NCI-H1048 (cell line): ENCODE results near the gene ARSB.
A peak's percentile ranks its signal among the peaks of the same experiment; 100 is the strongest.

Experiments
- DNase-seq: peaks from one replicate; lab custom pipeline; 2025; lab: John Stamatoyannopoulos, UW

The ARSB gene

DNA sequence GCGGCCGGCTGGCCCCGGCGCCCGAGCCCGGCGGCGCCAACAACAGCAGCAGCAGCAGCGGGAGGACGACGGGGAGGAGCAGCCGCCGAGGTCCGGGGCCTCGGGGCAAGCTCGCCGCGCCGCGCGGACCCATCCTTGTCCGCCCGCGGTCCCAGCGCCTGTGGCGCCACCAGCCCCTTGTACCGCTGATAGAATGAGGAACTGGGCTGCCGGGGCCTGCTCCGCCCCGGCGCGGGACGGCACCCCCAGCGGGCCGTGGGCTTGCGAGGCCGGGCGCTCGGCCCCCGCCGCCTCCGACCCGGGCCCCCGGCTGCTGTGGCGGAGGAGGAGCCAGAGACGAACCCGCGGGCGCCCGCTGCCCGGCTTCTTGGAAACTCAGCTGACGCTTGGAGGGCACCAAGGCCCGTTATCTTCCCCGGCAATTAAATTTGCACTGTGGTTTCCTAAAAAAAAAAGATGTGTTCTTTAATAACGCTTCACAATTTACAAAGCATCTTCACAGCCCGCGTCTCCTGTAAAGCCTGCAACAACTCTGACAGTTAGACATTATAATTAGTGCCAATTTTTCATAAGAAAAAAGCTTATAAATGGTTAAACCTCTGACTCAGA lies at the start of gene ARSB:
TSS of gene ARSB (minus strand) at position 195 of the 609 bp plus-strand sequence. CDS start at position 133, 62 bp downstream.
- DNase-seq: no peak

DNA sequence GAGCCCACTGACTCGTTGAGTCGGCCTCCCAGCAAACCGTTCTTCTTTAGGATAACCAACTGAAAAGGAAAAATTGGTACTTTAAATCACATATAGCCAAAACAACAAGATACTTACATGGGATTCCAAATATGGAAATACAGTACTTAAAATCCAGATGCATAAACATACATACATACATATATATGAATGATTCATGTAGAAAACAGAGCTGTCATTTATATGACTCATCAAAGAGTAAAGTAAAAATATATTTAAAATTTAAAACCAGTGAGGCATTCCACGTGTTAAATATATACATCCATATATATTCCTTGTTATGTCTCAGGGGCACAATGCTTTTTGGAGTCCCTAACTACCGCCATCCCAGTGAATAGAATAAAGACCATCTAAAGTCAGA lies 47.7 kb upstream of the ARSB start:
- DNase-seq: no peak

DNA sequence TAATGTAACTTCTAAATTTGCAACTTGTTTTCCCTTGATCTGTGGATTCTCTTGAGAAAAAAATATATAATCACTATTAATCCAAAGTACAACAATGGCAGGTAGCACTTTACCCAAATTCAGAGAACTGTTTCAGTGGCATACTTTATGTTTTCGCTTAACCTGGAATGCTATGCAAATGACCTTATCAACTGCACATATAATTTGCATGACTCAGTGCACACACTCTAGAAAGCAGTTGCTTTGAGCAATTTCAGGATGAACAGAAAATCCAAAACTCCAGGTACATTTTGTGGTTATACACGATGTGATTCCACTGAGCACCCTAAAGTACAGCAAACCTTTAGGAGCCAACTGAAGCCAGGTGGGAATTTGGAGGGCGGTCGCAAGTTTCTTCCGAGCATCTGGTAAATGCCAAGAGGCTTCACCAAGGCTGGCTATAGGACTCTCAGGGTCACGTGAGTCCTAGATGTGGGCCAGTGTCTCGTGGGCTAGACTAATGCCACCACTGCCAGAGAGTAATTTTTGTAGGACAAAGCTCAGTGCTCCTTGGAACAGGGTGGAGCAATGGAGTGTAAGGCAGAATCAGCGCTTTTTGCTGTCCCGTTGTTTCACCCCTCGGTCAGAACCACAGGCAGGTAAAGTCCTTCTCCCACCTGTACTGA lies 47.1 kb upstream of the ARSB start:
- DNase-seq: peak; percentile 48

DNA sequence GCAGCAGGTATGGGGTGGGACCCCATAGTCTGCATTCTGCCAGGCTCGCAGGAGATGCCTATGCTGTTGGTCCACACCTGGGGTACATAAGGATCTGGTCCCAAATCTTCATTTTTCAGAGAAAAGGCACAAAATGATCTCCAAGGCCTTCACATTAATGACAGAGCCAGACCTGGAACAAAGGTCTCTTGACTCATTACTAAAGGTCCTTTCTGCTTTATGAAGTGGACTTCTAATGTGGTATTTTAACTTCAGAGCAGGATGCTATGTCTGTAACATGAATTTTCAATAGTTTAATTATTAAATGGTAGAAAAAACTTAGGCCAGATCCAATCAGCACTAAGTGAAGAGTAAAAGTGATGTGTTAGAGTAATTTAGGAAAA lies 46.4 kb upstream of the ARSB start:
- DNase-seq: no peak

DNA sequence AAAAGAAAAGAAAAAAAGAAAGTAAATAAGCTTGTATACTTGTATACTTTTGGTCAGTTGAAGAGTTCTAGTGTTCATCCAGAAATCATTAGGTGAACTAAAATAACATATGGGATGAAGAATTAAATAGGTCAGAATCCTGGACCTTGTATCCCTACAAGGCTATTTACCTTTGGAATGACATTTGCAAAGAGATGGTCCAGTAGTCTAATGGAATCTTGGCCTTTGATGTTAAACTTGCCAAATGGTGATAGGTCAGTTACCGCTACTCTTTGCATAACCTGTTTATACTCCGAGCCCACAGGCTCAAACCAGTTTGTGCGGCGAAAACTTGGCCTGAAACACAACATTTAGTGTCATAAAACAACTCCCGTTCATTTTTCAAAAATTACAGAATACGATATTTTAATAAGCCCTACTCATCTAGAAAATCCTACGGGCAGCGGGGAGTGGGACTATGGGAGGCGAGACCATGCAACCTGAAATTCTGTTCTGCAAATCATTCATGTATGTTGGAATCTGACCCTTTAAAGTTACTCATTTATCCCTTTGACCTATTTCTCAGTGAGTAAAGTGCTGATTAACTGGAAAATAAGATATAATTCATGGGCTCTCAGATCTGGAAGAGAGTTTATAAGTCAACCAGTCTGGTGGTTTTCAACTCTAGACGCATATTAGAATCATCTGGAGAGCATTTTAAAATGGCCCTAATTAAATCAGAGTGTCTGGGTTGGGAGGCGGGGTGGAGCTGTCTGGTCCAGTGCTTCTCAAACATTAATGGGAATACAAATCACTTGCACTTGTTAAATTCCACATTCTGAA lies 45.8 kb upstream of the ARSB start:
- DNase-seq: no peak

DNA sequence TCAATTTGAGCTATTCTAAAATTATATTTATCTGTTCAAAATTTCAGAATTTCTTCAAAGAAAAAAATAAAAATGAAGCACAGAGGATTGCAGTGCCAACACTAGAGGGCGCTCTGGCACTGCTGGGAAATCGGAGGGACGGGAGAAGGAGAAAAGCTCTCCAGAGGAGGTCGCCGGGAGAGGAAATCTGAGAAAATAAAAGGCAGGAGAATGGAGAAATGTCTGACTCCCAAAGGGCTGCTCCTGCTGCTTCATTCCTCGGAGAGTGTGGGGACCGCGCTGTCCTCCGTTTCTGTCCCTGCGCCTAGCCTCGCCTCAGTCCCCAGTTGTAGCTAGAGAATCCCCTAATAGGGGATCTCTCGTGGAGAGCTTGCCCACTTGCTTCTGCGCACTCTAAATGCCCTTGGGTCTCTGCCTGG lies 40.0 kb upstream of the ARSB start:
- DNase-seq: peak; percentile 34

DNA sequence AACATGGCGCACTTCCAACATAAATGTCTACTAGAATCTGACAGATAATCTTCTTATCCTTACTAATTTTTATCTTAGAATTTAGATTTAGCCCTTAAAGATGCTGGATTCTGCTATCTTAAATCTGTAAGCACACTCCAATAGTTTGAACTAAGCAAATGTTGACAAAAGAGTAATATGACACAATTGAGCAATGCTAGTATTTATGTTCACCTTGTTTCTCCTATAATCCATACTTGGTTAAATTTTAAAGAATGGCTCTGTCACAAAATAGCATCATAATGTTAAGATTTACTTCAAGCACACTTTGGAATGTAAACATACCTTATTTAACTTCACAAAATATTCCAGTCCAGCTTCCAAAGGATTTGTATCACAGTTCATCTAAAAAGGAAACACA lies 38.8 kb upstream of the ARSB start:
- no peak for DNase-seq

DNA sequence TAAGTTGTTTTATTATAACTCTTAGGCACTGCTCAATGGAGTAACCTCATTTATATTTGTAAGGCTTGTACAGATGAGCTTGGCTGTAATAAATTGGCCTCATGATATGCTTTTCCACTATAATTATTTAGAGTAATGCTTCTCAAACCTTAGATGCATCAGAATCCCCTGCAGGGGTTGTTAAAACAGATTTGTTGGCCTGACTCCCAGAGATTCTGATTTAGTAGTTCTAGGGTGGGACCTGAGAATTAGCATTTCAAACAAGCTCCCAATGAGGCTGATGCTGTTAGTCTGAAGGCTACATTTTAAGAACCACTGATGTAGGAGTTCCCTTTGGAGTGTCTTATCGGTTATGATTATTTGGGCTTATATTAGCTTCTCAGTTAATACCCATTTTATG lies 38.2 kb upstream of the ARSB start:
- no peak for DNase-seq

DNA sequence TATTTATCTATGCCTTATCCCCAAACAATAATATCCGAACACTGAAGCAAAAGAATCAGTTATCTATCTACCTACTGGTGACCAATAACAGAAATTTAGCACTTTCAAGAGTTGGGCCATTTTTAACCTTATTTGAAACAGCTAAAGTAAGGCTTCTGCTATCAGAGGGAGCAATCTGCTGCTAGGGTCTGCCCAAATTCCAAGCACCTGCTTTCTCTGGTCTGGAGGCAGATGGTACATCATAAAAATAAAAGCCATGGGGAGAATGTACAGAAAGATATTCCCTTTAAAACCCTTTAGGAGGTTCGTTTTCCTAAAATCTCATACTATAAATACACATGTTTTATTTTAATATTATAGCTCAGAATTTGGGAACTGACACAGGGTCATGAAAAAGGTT lies 37.7 kb upstream of the ARSB start:
- DNase-seq: no peak

DNA sequence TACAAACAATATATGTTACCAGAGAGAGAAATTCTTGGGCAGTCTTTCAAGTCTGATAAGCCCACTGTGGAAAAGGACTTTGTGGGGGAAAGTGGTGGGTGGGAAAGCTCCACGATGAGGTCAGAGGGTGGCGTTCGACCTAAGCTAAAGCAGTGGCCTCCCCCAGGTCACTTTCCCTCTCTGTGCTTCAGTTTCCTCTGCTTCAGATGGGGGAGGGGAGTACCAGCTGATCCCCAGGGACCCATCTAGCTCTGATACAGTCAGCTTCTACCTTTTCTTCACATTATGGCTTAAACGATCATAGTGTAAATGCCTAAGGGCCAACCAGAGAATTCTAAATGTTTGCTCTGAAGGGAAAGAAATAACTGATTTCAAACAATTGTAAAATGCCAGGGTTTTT lies 36.6 kb upstream of the ARSB start:
- DNase-seq: no peak

DNA sequence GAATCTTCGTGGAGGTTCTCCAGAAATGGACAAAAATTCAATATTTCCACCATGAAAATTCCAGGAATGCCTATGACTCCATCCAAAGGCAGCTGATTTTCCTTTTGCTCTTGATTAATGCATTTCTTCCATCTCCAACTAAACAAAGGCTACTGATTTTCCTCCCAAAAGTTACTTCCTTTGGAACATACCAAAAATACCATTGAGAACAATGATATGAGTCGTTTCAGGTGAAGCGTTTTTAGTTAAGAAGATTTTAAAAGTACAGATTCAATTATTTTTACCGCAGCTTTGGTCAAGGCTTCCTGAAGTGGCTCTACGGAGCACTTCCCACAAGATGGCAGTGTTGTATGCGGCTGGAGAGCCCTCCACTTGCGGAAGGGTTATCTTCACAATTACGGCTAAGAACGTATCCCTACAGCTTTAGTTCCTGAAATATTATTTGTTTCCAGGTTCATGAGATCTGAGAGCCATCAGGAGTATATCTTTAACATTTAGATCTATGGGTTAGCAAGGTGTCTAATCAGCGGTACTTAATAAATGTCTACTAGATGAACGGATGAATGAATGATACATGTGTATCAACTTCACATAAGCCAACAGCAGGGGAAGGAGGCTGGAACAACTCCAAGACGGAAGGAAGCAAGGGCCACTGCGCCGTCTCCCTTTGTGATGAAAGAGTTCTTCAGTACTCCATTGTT lies 35.9 kb upstream of the ARSB start:
- DNase-seq: peak; percentile 37

DNA sequence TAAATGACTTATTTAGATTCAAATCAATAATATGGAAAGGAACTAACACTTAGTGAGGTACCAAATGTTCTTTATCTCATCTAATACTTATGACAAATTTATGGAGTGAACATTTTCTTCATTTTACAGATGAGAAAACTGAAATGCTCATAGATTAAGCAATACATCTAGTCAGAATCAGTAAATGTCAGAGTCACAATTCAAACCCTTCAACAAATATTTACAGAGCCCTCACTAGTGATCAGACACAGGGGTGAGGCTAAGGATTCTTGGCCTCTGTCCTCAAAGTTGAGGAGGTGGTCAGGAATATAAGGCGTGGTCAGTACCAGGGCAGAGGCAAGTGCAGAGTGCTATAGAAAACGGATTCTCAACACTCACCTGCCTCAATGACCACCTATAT lies 29.5 kb upstream of the ARSB start:
- DNase-seq: no peak

DNA sequence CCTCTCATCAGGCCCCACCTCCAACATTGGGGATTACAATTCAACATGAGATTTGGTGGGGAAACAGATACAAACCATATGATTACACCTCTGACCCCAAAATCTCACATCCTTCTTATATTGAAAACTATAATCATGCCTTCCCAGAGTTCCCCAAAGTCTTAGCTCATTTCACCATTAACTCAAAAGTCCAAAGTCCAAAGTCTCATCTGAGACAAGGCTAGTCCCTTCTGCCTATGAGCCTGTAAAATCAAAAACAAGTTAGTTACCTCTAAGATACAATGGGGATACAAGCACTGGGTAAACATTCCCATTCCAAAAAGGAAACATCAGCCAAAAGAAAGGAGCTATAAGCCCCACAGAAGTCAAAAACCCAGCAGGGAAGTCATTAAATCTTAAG lies 26.8 kb upstream of the ARSB start:
- DNase-seq: no peak

DNA sequence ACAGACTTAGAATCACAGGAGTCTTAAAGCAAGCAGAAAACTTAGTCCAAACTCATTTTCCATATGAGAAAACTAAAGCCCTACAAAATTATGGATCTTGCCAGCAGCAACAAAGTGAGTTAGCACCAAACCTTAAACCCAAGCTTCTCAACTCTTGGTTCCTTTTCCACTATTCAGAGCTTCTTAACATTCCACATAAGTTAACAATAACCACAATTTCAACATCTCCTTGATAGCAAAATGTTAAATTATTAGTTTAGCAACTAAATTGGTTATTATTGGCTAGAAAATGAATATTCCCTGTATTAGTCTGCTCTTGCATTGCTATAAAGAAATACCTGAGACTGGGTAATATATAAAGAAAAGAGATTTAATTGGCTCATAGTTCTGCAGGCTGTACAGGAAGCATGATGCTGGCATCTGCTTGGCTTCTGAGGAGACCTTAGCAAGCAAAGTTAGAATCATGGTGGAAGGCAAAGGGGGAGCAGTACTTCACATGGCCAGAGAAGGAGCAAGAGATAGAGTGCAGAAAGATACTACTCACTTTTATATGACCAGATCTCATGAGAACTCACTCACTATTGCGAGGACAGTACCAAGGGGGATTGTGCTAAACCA lies 26.2 kb upstream of the ARSB start:
- no peak for DNase-seq

DNA sequence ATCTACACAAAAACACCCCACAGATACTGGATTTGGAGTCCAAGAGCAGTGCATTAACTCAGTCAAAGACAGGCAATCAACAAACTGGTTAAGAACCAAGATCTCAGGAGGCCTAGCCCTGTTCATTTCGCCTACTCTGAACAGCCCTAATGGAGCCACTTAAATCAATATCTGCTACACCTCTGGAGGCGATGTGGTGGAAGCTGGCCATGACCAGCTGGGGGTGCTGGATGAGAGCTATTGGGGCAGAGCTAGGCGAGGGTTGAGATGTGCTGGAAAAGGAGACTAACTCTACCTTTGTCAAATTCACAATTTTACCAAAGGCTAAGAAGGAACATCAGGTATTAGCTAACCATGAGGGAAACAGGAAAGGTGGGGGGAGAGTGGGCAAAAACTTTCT lies 23.3 kb upstream of the ARSB start:
- no peak for DNase-seq

DNA sequence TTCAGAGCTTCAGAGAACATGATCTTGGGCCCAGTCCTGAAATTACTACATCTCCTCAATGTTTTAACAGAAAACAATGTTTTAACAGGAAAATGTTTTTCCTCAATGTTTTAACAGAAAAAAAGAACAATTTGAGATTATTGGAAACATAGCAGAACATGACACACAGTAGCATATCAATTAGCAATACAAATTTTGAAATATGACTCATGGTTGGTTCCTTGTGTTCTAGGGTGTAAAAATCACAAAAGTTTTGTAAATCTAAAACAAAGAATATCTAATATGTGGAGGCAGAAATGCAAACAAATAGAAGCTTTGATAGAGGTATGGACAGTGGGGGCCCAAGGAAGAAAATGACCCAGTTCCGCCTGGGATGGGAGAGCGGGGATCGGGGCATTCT lies 22.8 kb upstream of the ARSB start:
- no peak for DNase-seq

DNA sequence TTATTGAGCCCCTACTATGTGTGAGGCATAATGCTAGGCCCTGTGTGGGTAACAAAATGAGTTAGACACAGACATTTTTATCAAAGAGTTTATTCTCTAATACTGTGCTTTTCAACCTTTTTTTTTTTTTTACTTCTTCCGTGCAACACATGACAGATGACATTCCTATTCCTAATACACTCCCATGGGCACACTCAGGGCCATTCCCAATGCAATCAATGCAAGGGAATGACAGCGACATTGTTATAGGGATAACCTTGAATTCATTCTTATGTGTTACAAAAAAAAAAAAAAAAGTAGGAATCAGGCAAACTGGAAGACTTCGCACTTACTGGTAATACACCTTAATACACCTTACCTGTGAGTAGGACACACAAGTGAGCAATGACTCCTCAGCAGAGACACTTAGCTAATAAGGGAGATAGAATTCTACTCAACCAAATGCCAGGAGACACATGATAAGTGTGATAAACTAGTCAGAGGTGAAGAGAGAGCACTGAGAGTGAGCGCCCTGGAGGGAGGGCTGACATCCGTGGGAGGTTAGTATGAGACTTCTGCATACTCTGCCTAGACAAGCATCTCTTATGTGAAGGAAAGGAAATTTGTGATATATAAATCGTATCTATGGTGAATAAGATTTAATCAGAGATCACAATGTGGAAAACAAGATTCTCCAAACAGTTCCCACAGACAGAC lies 21.0 kb upstream of the ARSB start:
- DNase-seq: no peak

DNA sequence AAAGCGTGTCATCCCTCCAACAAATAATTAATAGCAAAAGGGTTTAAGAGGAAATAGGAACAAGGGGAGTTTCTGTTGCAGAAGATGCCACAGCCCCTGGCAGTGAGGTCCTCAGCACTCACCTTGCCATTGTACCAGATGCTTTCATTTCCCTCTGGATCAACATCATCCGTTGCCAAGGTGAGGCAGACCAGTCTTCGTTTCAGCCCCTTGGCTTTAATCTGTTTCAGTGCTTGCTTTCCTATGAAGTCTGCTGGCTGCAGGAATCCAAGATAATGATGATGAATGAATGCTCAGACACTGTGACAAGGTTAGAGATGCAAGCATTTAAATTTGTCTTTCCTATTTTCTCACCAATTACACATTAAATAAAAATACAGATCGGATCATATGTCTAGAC lies 20.0 kb upstream of the ARSB start:
- DNase-seq: no peak

DNA sequence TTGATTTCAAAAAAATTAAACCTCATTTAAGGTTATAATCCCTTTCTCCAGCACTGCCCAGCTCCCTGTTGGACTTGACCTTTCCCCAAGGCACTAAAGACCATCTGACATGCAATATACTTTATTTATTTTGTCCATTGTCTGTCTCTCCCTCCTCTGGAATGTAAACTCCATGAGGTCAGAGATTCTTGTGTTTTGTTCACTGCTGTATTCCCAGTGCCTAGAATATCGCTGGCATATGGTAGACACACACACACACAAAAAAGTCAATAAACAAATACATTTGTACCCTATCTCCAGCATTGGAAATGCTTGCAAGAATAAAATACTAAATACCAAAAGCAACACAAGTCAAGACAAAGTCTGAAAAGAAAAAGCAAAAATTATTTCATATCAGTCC lies 17.3 kb upstream of the ARSB start:
- DNase-seq: no peak

DNA sequence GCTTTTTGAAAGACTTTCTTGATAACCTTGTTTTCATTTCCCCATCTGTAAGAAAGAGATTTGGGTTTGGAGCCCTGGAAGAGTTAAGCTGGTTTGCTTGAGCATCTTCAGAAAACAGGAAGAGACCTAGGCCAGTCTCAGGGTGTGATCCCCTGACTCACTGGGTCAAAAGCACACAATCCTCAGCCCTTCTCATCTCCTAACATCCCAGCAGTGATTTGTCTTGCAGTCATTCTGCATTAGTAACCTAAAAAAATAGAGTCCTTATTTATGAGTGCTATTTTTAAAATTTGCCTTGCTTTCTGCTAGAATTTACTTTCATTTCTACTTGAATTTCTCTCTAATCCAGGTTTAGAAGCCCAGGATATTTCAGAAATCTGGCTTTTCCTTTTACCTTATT lies 16.4 kb upstream of the ARSB start:
- DNase-seq: no peak

DNA sequence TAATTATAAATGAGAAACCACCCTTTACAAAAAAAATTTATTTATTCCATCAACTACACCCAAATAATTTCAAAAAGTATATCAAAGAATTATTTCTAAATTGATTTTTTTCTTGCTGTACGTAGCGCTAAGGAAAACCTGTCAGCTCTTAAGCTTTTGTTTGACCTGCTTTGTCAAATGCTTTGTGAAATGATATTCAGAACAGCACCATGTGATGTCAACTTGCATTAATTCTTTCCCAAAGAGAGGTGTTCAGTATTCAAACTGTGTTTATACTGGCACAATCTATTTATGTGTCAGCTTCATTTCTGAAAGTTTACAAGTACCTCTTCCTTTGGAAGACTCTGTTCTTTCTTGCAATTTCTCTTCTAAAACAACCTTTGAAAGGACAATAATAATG lies 12.0 kb upstream of the ARSB start:
- DNase-seq: no peak

DNA sequence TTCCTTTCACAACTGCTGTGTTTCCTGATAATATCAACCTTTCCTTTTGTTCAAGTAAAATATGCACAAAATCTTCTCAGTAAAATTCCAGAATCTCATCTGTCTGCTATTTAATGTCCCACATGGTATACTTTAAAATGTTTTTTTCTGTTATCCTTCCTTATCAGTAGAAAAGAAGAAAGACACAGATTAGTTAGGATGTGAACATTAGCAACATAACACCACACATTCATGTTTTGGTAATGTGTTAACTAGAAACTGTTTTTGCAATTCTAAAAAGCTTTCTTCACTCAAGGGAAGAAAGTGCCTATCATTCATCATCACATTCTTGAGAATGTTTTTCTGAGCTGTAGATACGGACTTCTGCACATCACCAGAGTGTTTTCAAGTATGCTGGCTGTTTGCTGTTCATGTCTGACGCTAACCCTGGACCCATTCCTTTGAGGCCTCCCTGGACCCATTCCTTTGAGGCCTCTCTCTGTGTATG lies 10.5 kb upstream of the ARSB start:
- DNase-seq: no peak
